HG03159 (cell line): ENCODE measurements around the gene GRXCR2.
"Not testable (repeated sequence)": the region's sequence is repeated elsewhere in the genome, so short reads cannot be mapped to it uniquely, and the experiment has no call there.

Source experiments
- ATAC-seq: cut with Tn5 transposase; IDR thresholded peaks from one replicate; pipeline ENCODE4 v1.9.1; 2021; ENCODE audit warnings: mild to moderate bottlenecking, moderate library complexity; ENCODE audit not compliant: unreplicated experiment

Gene GRXCR2

GRCh38 chr5:145887976-145888574 is 15.3 kb upstream of the GRXCR2 start:
- peak; percentile 72 for ATAC-seq

- no peak for ATAC-seq
These were observed 14.4 kb upstream of the GRXCR2 start for GRCh38 chr5:145887217-145887616.

GRCh38 chr5:145874765-145875164 is 2.0 kb upstream of the GRXCR2 start:
- no peak for ATAC-seq

- ATAC-seq = no peak
These were observed 328 bp downstream of the GRXCR2 start for GRCh38 chr5:145872486-145872885.

GRCh38 chr5:145869753-145870152 is 3.1 kb downstream of the GRXCR2 start:
- no peak for ATAC-seq

- ATAC-seq = no peak
These were observed 5.0 kb downstream of the GRXCR2 start for GRCh38 chr5:145867806-145868205.

- ATAC-seq = not testable (repeated sequence)
These were observed 8.4 kb downstream of the GRXCR2 start for GRCh38 chr5:145864432-145864831.

- no peak for ATAC-seq
These were observed 9.8 kb downstream of the GRXCR2 start for GRCh38 chr5:145863003-145863402.

- no peak for ATAC-seq
These were observed 12.9 kb downstream of the GRXCR2 start for GRCh38 chr5:145859897-145860296.

GRCh38 chr5:145859453-145859852 is 13.4 kb downstream of the GRXCR2 start:
- no peak for ATAC-seq

GRCh38 chr5:145858959-145859358 is 13.9 kb downstream of the GRXCR2 start:
- no peak for ATAC-seq

GRCh38 chr5:145856285-145856818 is 16.5 kb downstream of the GRXCR2 start:
- no peak for ATAC-seq

GRCh38 chr5:145855763-145856267 is 17.0 kb downstream of the GRXCR2 start:
- ATAC-seq = no peak

GRCh38 chr5:145854651-145855258 is 18.1 kb downstream of the GRXCR2 start:
- no peak for ATAC-seq

- ATAC-seq = no peak
These were observed 18.9 kb downstream of the GRXCR2 start for GRCh38 chr5:145853781-145854376.

- no peak for ATAC-seq
These were observed 19.8 kb downstream of the GRXCR2 start for GRCh38 chr5:145852990-145853389.

GRCh38 chr5:145848854-145849253 is 24.0 kb downstream of the GRXCR2 start:
- no peak for ATAC-seq

GRCh38 chr5:145847499-145848497 is 25.0 kb downstream of the GRXCR2 start:
- ATAC-seq = no peak

GRCh38 chr5:145846081-145846480 is 26.7 kb downstream of the GRXCR2 start:
- ATAC-seq = no peak

- no peak for ATAC-seq
These were observed 31.5 kb downstream of the GRXCR2 start for GRCh38 chr5:145841299-145841698.
